Measurements from ENCODE around the gene WNT3A.

DNA sequence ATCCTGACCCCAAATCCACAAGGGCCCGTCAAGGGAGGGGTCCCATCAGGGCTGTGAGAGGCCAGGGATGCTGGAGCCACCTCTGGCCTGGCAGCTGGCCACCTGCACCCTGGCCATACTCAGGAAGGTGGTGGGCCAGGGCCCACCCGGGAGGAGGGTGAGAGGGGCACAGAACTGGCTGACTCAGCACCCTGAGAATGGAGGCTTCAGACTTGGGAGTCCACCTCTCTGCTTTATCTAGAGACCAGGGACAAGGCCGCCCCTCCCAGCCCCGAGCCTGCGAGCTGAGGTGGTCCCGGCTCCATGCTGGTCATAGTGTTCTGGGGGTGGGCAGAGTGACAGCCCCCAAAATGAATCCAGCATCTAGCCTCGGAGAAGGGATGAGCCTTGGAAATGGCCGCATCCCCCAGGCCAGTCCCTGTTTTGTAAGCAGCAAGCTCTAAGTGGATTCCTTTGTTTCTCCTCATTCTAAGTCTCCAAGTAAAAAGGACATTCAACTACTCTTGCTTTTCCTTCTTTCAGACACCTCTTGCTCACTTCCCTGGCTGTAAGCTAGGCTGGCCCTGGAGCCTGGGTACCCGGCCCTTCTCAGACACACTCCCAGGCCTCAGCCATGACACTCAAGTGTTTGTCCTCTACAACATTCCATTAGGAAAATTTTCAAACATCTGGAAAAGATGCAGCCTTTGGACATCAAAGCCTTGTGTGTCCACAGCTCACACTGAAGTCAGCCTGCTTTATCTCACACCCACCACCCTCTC is 12.3 kb downstream of the WNT3A start:
- TF ChIP-seq POLR2A (IDR thresholded peaks at IDR 0.05): no peak
- TF ChIP-seq, protein P1, sequence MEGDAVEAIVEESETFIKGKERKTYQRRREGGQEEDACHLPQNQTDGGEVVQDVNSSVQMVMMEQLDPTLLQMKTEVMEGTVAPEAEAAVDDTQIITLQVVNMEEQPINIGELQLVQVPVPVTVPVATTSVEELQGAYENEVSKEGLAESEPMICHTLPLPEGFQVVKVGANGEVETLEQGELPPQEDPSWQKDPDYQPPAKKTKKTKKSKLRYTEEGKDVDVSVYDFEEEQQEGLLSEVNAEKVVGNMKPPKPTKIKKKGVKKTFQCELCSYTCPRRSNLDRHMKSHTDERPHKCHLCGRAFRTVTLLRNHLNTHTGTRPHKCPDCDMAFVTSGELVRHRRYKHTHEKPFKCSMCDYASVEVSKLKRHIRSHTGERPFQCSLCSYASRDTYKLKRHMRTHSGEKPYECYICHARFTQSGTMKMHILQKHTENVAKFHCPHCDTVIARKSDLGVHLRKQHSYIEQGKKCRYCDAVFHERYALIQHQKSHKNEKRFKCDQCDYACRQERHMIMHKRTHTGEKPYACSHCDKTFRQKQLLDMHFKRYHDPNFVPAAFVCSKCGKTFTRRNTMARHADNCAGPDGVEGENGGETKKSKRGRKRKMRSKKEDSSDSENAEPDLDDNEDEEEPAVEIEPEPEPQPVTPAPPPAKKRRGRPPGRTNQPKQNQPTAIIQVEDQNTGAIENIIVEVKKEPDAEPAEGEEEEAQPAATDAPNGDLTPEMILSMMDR (IDR thresholded peaks at IDR 0.05): no peak
